CD14-positive monocyte (primary cell): ENCODE results near the gene KRTAP4-16. TPM values are rescaled to one million over a fixed set of nuclear protein-coding genes. Genes with fewer than 3 reads are reported as not detected.

Experiments
- DNase-seq, 3 donors: peaks; one replicate each; pipeline ENCODE4 v3.0.0-alpha.2; 2011 to 2022
- H2AFZ ChIP-seq: 2 replicates; pipeline ENCODE4 v1.6.0; 2012; ENCODE audit warnings: mild to moderate bottlenecking, low read depth, low read length, inconsistent platforms; ENCODE audit not compliant: insufficient read depth, poor library complexity, severe bottlenecking
- H3K27ac ChIP-seq, 2 donors: 1 replicate in 1 of 2; 2 replicates in 1 of 2; pipeline ENCODE4 v1.5.1; 2012 to 2013; ENCODE audit warnings: low read length in 2 of 2, control low read depth in 1 of 2, inconsistent platforms in 1 of 2, low read depth in 1 of 2, mild to moderate bottlenecking in 1 of 2
- H3K27me3 ChIP-seq, 2 donors: one replicate each; pipeline versions ENCODE4 v1.6.0 to v1.6.1; 2011 to 2013; ENCODE audit warnings: low read length in 2 of 2; ENCODE audit not compliant: control insufficient read depth in 2 of 2, insufficient read depth in 2 of 2
- H3K36me3 ChIP-seq, 2 donors: replicated peaks in 1 of 2; 1 replicate in 1 of 2; 2 replicates in 1 of 2; pipeline versions ENCODE4 v1.5.1 to v1.6.1; 2012 to 2013; ENCODE audit warnings: low read length in 2 of 2, control low read depth in 1 of 2, inconsistent platforms in 1 of 2, mild to moderate bottlenecking in 1 of 2; ENCODE audit not compliant: insufficient read depth in 2 of 2, control insufficient read depth in 1 of 2
- H3K4me1 ChIP-seq, 2 donors: 1 replicate in 1 of 2; 2 replicates in 1 of 2; pipeline versions ENCODE4 v1.5.1 to v1.6.1; 2012 to 2013; ENCODE audit warnings: low read length in 2 of 2, control low read depth in 1 of 2, inconsistent platforms in 1 of 2, mild to moderate bottlenecking in 1 of 2, moderate library complexity in 1 of 2; ENCODE audit not compliant: insufficient read depth in 2 of 2, control insufficient read depth in 1 of 2
- H3K4me2 ChIP-seq: replicated peaks from 2 replicates; pipeline ENCODE3; 2012; ENCODE audit warnings: low read length, moderate library complexity, mild to moderate bottlenecking; ENCODE audit not compliant: poor library complexity, severe bottlenecking; ENCODE audit errors: extremely low read depth
- H3K4me3 ChIP-seq, 3 experiments: fragments of 200-600 bp in 1 of 3; sonication (generic) in 1 of 3; replicated peaks in 1 of 3; 1 replicate in 2 of 3; 2 replicates in 1 of 3; pipeline ENCODE4 v1.5.1; 2011 to 2013; ENCODE audit warnings: low read length in 3 of 3, mild to moderate bottlenecking in 3 of 3, control low read depth in 2 of 3, low read depth in 2 of 3, inconsistent platforms in 1 of 3, moderate library complexity in 1 of 3
- H3K79me2 ChIP-seq: 2 replicates; pipeline ENCODE4 v1.6.0; 2012; ENCODE audit warnings: mild to moderate bottlenecking, control low read depth, inconsistent platforms, low read length, moderate library complexity; ENCODE audit not compliant: insufficient read depth
- H3K9ac ChIP-seq: 2 replicates; pipeline ENCODE4 v1.6.0; 2017; ENCODE audit warnings: low read length, mild to moderate bottlenecking; ENCODE audit not compliant: insufficient read depth, poor library complexity, severe bottlenecking
- H3K9me3 ChIP-seq, 2 donors: replicated peaks in 1 of 2; 1 replicate in 1 of 2; 2 replicates in 1 of 2; pipeline versions ENCODE4 v1.5.1 to v1.6.1; 2012 to 2013; ENCODE audit warnings: low read length in 2 of 2, control low read depth in 1 of 2; ENCODE audit not compliant: control insufficient read depth in 1 of 2, insufficient read depth in 1 of 2
- H4K20me1 ChIP-seq: 2 replicates; pipeline ENCODE4 v1.6.0; 2012; ENCODE audit warnings: mild to moderate bottlenecking, low read length, control low read depth, moderate library complexity; ENCODE audit not compliant: insufficient read depth
- H3K27ac Mint-ChIP-seq, 7 donors: one replicate each; pipeline ENCODE4 v1.8.0; 2020; ENCODE audit warnings: mild to moderate bottlenecking in 7 of 7, mixed read lengths in 7 of 7, moderate library complexity in 6 of 7, inconsistent platforms in 2 of 7
- H3K27me3 Mint-ChIP-seq, 3 donors: one replicate each; pipeline ENCODE4 v1.8.0; 2021 to 2022; ENCODE audit warnings: low read depth in 3 of 3, mild to moderate bottlenecking in 3 of 3, mixed read lengths in 3 of 3, moderate library complexity in 3 of 3, inconsistent platforms in 1 of 3
- H3K36me3 Mint-ChIP-seq, 2 donors: one replicate each; pipeline ENCODE4 v1.8.0; 2020; ENCODE audit warnings: mixed read lengths in 2 of 2, inconsistent platforms in 1 of 2, mild to moderate bottlenecking in 1 of 2
- H3K4me1 Mint-ChIP-seq: one replicate; pipeline ENCODE4 v1.8.0; 2020; ENCODE audit warnings: mild to moderate bottlenecking, mixed read lengths
- H3K4me3 Mint-ChIP-seq, 2 donors: one replicate each; pipeline ENCODE4 v1.8.0; 2020; ENCODE audit warnings: mild to moderate bottlenecking in 2 of 2, mixed read lengths in 2 of 2, moderate library complexity in 1 of 2
- H3K9me3 Mint-ChIP-seq, 7 donors: one replicate each; pipeline ENCODE4 v1.8.0; 2020 to 2022; ENCODE audit warnings: mixed read lengths in 7 of 7, mild to moderate bottlenecking in 6 of 7, moderate library complexity in 6 of 7, inconsistent platforms in 2 of 7
- CTCF ChIP-seq: fragments of 200-600 bp; IDR thresholded peaks from one replicate; pipeline ENCODE4 v1.8.0; 2022; ENCODE audit warnings: antibody characterized with exemption, mild to moderate bottlenecking
- WGBS: methylation state at CpG from one replicate; pipeline ENCODE4 v1.1.5; 2013; ENCODE audit warnings: missing lambda C conversion rate; ENCODE audit not compliant: insufficient coverage; 5-methylcytosine and 5-hydroxymethylcytosine counted together
- intact Hi-C, 2 donors: fragments of 100-400 bp; cut with micrococcal nuclease; formaldehyde crosslinking; loops; one replicate each; pipeline versions ENCODE4 v1.15.0 to v1.15.1; 2023
- polyA plus RNA-seq, 3 donors: library from polyadenylated mRNA; depleted of rRNA in 1 of 3; unstranded in 2 of 3; stranded (reverse) in 1 of 3; fragments of 300-500 nt in 2 of 3; fragments of >200 nt in 1 of 3; fragmentation: Illumina TruSeq in 2 of 3; gene quantifications; 1 replicate in 2 of 3; 2 replicates in 1 of 3; pipeline ENCODE4 v1.2.3, GENCODE V29; 2012 to 2021

The KRTAP4-16 gene
- polyA plus RNA-seq, 3 donors = not detected

DNA sequence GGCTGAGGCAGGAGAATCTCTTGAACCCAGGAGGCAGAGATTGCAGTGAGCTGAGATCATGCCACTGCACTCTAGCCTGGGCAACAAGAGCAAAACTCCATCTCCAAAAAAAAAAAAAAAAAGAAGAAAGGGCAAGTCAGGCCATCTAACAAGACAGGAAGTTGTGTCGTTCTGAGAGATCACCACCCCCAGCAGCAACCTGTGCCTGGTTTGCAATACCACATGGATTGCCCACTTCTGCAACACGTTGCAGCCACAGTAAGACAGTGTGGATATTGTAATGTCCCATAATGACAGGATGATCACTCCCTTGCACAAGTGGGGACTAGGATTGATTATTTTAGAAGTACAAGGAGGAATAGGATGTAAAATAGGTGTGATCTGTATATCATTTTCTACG lies 33.0 kb downstream of the KRTAP4-16 start:
- TF ChIP-seq CTCF = no peak

GRCh38 chr17:41067281-41067680 lies 34.7 kb downstream of the KRTAP4-16 start:
- Histone ChIP-seq H3K4me2 (no peak overlapping the region), H3K36me3 (no peaks in the 10 kb centered on the region), H3K27me3 (peaks cover 3 to 4% of the 10 kb centered on the region in 2 donors), H4K20me1 (no peaks in the 10 kb centered on the region), H3K27ac (no peak overlapping the region), H2AFZ (no peak overlapping the region), H3K4me1 (no peaks in the 10 kb centered on the region), H3K9me3 (no peaks in the 10 kb centered on the region), H3K9ac (no peak overlapping the region), H3K79me2 (no peaks in the 10 kb centered on the region), H3K4me3 (no peak overlapping the region)
- Mint-ChIP-seq H3K36me3 (no peaks in the 10 kb centered on the region), H3K4me1 (no peaks in the 10 kb centered on the region), H3K4me3 (no peak overlapping the region), H3K9me3 (peaks cover 0 to 3% (median 0%) of the 10 kb centered on the region in 7 donors), H3K27ac (no peak overlapping the region), H3K27me3 (peaks cover 0 to 3% (median 2%) of the 10 kb centered on the region in 3 donors)
- intact Hi-C loops = no loop called here
- DNase-seq = no peak
- TF ChIP-seq CTCF = no peak

More for the DNA sequence above, 33.0 kb downstream of the KRTAP4-16 start:
- H3K4me3 Mint-ChIP-seq = no peak overlapping the region
- no peaks in the 10 kb centered on the region for H3K27me3 Mint-ChIP-seq
- no peak for DNase-seq
- no peak overlapping the region for H2AFZ ChIP-seq
- H3K9ac ChIP-seq = no peak overlapping the region
- no peaks in the 10 kb centered on the region for H3K9me3 ChIP-seq
- no peak overlapping the region for H3K27ac ChIP-seq
- H3K27me3 ChIP-seq = no peaks in the 10 kb centered on the region
- H3K4me3 ChIP-seq = no peak overlapping the region
- H3K79me2 ChIP-seq = no peaks in the 10 kb centered on the region
- no peaks in the 10 kb centered on the region for H3K4me1 Mint-ChIP-seq
- H3K27ac Mint-ChIP-seq = no peak overlapping the region
- H4K20me1 ChIP-seq = no peaks in the 10 kb centered on the region
- H3K36me3 ChIP-seq = no peaks in the 10 kb centered on the region
- H3K9me3 Mint-ChIP-seq = peaks cover 0 to 3% (median 0%) of the 10 kb centered on the region in 7 donors
- no peaks in the 10 kb centered on the region for H3K4me1 ChIP-seq
- intact Hi-C loops = no loop called here
- H3K36me3 Mint-ChIP-seq = no peaks in the 10 kb centered on the region
- no peak overlapping the region for H3K4me2 ChIP-seq
- 100% methylated on average over 1 of the region's 3 CpGs for WGBS
